T-helper 2 cell (primary cell): Measurements from ENCODE around the gene KIF13A.
"Not testable (repeated sequence)": the region's sequence is repeated elsewhere in the genome, so short reads cannot be mapped to it uniquely, and the experiment has no call there.

Experiments used
- DNase-seq, 5 experiments: peaks; one replicate each; pipeline versions ENCODE4 v3.0.0 to v3.0.0-alpha.2; 2012 to 2022

KIF13A gene

GRCh38 chr6:17998003-17998402 lies 10.6 kb upstream of the KIF13A start:
- DNase-seq: no peak

DNA sequence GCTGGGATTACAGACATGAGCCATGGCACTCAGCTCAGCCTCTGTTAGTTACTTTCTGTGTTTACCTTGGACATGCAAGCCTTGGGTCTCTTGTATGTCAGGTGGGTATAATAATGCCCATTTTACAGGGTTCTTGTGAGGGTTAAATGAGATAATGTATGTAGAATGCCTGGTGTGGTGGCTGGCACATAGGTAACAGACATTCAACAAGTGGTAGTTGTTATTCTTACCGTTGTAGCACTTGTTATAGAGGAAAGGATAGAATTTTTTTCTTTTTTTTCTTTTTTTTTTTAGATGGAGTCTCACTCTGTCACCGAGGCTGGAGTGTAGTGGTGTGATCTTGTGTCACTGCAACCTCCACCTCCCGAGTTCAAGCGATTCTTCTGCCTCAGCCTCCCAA lies 8.0 kb upstream of the KIF13A start:
- no peak for DNase-seq

DNA sequence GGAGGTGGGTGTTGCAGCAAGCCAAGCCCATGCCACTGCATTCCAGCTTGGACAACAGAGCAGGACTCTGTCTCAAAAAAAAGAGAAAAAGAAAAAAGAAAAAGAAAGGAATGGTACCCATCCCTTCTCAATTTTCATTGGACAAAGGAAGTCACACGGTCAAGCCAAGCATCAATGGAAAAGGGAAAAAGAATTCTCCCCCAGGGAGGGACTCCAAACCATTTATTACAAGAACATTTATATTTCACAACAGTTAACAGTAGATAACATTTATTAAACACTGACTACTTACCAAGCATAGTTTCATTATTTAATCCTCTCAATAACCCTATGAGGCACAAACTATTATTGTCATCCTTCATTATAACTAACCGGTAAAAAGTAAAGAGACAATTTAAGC lies 6.6 kb upstream of the KIF13A start:
- DNase-seq: no peak

DNA sequence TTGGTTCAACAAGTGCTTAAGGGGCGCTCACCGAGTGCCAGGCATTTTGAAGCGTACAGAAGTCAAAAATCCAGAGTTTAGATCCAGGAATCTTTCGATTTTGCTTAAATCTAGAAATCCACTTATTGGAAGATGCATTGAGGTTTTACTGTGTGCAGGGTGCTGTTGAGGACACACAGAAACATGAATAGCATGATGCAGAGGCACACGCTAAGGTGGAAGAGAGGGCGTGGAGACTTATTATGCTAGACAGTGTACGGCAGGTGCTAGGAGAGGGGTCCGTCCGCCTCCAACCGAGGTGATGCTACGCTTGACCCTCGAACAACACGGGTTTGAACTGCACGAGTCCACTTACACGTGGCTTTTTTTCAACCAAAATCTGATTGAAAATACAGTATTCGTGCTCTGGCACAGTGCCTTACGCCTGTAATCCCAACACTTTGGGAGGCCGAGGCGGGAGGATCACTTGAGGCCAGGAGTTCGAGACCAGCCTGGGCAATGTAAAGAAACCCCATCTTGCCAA lies 1.0 kb upstream of the KIF13A start:
- DNase-seq: no peak

- DNase-seq: peak in 2 of 5 experiments; percentile 1 to 51
Measured at GRCh38 chr6:17987697-17988421, 424 bp upstream of the KIF13A start.

GRCh38 chr6:17986656-17987446 lies 584 bp downstream of the KIF13A start:
- no peak for DNase-seq

GRCh38 chr6:17985934-17986655 lies 1.3 kb downstream of the KIF13A start:
- DNase-seq: no peak

GRCh38 chr6:17984812-17985670 lies 2.4 kb downstream of the KIF13A start:
- DNase-seq: no peak

DNA sequence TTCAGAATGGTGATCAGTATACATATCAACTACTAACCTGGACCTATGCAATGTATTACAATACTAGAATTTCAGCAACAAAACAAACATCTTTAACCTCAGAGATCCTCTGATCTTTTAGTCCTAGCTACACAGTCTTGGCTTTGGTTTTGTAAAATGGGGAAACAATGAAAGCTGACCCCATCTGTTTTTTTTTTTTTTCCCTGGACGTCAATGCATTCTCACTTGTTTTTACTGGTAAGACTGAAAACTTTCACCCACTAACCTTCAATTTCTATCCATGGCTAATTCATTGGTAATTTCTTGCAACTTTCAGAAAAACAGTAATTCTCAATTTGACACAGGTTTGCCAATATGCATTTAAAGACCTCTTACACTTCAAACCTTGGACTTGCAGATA lies 3.0 kb downstream of the KIF13A start:
- DNase-seq: no peak

- DNase-seq: no peak
Measured at GRCh38 chr6:17983730-17984129, 3.7 kb downstream of the KIF13A start.

- DNase-seq: no peak
Measured at GRCh38 chr6:17980329-17980728, 7.1 kb downstream of the KIF13A start.

DNA sequence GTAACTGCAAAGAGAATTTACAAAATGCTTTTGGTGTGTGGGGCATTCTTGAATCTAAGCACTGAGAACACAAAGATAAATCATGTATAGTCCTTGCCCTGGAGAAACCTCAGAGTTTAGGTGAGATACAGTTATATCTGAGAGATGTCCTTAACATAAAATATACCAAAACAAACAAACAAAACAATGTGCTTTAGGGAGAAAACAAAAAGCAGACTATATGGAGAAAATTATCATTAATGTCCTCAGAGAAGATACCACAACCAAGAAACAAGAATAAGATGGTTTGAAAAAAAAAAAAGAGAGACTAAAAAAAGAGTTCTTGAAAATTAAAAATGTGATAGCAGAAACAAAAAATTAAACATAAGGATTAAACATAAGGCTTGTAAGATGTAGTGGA lies 8.0 kb downstream of the KIF13A start:
- no peak for DNase-seq

DNA sequence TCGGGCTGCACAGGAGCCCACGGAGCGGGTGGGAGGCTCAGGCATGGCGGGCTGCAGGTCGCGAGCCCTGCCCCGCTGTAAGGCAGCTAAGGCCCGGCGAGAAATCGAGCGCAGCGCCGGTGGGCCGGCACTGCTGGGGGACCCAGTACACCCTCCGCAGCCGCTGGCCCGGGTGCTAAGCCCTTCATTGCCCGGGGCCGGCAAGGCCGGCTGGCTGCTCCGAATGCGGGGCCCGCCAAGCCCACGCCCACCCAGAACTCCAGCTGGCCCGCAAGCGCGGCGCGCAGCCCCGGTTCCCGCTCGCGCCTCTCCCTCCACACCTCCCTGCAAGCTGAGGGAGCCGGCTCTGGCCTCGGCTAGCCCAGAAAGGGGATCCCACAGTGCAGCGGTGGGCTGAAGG lies 11.2 kb downstream of the KIF13A start:
- DNase-seq: not testable (repeated sequence)

DNA sequence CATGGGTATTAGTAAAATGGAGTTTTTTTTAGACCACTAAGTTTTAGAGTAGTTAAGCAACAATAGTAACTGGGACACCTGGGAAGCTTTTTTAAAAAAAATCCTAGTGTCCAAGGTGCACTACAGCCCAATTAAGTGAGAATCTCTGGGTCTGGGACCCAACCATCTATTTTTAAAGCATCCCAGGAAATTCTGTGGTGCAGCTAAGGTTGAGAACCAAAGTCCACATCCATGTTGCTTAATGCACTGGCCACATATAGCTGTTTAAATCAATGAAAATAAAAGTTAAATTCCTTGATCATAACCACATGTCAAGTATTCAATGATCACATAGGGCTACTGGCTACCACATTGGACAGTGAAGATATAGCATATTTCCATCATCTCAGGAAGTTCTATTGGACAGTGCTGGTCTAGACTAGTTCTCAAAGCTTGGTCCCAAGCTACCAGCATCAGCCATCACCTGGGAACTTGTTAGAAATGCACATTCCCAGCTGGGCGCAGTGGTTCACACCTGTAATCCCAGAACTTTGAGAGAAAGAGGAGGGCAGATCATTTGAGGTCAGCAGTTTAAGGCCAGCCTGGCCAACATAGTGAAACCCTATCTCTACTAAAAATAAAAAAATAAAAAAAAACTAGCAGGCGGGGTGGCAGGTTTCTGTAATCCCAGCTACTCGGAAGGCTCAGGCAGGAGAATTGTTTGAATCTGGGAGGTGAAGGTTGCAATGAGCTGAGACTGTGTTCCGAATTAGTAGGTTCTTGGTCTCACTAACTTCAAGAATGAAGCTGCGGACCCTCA lies 12.7 kb downstream of the KIF13A start:
- no peak for DNase-seq

DNA sequence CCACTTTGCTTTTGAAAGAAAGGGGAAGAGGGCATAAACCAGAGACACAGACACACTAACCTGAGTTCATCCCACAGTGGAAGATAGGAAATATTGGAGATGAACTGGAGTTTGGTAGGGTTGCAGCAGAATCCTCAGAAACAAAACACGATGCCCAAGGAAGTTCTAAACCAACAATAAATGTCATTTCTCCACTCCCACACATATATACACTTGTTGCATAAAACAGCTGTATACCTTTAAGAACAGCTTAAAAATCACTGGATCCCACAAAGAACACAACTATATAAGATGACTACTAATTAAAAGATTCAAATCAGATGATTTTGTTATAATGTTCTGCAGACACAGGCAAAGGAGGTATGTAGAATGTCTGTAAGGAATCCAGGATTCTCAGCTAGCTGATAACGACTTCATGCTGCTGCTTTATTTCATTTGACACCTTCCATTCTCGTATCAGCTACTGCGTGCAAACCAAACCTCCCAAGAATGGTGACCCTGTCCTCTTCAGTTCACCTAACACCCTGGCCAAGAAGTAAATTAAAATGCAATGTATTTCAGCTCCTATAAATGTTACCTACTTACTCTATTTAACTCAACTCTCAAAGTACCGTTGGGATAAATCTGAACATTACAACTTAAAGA lies 14.3 kb downstream of the KIF13A start:
- DNase-seq: no peak

DNA sequence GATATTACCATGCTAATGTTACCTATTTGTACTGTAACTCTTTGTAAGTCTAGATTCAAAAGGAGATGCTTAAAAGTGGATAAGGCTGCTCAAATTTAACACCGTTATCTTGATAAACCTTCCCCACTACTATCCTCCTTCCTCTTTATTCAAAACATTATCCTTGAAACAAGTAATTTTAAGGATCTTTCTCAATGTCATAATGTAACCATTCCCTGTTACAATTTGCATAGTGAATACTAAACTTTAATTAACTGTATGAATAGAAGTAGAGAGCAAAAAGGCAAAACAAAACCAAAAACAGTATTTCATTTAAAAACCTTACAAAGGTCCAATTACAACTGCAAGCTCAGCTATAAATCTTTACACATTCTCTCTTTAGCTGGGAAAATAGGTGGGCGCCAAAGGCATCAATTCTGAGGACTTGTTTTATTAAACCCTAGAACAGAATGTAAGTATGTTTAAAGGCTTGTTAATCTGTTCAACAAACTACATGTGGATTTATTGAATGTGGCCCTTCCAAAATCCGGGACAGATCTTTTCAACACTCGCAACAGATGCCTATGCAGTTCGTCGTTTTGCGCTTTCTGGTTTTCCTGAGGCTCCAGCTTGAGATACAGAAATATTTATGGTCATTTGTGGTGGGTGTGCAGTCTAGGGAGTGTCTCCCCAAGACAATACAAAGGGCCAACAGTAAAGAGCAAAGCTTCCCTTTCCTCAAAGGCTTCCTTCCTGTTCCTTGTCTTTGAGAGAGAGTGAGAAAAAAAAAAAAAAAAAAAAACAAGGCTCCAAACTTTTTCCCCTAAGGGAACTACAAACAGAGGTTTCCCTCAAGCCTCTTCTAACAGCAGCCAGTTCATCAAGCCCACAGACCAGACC lies 15.1 kb downstream of the KIF13A start:
- DNase-seq: no peak

GRCh38 chr6:17971128-17972073 lies 16.0 kb downstream of the KIF13A start:
- DNase-seq: no peak

DNA sequence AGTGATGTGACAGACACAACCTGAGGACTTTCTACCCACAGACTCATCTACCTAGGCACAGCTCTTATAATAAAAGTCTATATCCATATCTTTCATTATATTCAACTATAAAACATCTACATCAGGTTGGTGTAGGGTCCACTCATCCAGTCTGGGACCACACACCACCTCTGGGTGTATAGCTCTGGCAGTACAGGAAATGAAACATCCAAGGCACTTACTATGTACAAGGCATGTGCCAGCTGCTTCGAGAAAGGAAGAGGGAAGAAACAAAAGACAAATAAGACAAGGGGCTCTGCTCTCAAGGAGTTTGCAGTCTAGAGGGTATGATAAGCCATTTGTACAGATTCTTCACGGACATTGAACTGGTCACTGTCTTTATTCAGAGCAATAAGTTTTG lies 18.6 kb downstream of the KIF13A start:
- no peak for DNase-seq
